ENCODE data around the gene PDE5A.

- TF ChIP-seq, protein P1, sequence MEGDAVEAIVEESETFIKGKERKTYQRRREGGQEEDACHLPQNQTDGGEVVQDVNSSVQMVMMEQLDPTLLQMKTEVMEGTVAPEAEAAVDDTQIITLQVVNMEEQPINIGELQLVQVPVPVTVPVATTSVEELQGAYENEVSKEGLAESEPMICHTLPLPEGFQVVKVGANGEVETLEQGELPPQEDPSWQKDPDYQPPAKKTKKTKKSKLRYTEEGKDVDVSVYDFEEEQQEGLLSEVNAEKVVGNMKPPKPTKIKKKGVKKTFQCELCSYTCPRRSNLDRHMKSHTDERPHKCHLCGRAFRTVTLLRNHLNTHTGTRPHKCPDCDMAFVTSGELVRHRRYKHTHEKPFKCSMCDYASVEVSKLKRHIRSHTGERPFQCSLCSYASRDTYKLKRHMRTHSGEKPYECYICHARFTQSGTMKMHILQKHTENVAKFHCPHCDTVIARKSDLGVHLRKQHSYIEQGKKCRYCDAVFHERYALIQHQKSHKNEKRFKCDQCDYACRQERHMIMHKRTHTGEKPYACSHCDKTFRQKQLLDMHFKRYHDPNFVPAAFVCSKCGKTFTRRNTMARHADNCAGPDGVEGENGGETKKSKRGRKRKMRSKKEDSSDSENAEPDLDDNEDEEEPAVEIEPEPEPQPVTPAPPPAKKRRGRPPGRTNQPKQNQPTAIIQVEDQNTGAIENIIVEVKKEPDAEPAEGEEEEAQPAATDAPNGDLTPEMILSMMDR (IDR thresholded peaks at IDR 0.05; ENCODE audit: insufficient read depth, low read length, poor library complexity, severe bottlenecking) = no peak
- no peak for TF ChIP-seq EZH2phosphoT487 (conservative IDR thresholded peaks at IDR 0.05; ENCODE audit: low read length)
Measured at GRCh38 chr4:119598521-119598920, 30.1 kb downstream of the PDE5A start.
